SK-N-SH treated with all-trans-retinoic acid at 6 μM for 48 hours (cell line): ENCODE measurements around the gene BCL2L14.

Experiments used
- ATAC-seq: fragments of 200-7000 bp; cut with Tn5 transposase; 3 replicates; pipeline ENCODE4 v1.9.1; 2020; ENCODE audit warnings: mild to moderate bottlenecking, moderate library complexity
- BACH2 ChIP-seq: fragments of 250-450 bp; sonication (Bioruptor Pico); IDR thresholded peaks from 2 replicates; pipeline ENCODE4 v1.9.0; 2021; ENCODE audit warnings: mild to moderate bottlenecking, borderline replicate concordance
- CSDC2 ChIP-seq: fragments of 250-450 bp; sonication (Bioruptor Pico); IDR thresholded peaks from 2 replicates; pipeline ENCODE4 v1.5.0; 2020; ENCODE audit warnings: mild to moderate bottlenecking, moderate library complexity
- ESRRG ChIP-seq: fragments of 250-450 bp; sonication (Bioruptor Pico); IDR thresholded peaks from 2 replicates; pipeline ENCODE4 v1.6.1; 2021; ENCODE audit warnings: mild to moderate bottlenecking
- GLIS3 ChIP-seq: fragments of 250-450 bp; sonication (Bioruptor Pico); IDR thresholded peaks from 2 replicates; pipeline ENCODE4 v1.5.0; 2020; ENCODE audit warnings: mild to moderate bottlenecking, moderate library complexity
- ISL1 ChIP-seq: fragments of 250-450 bp; sonication (Bioruptor Pico); IDR thresholded peaks from 2 replicates; pipeline ENCODE4 v2.1.2; 2022; ENCODE audit warnings: mild to moderate bottlenecking, moderate library complexity
- OSR1 ChIP-seq: fragments of 250-450 bp; sonication (Bioruptor Pico); IDR thresholded peaks from 2 replicates; pipeline ENCODE4 v1.8.0; 2022; ENCODE audit warnings: moderate library complexity, mild to moderate bottlenecking, inconsistent platforms
- PPARA ChIP-seq: fragments of 250-450 bp; sonication (Bioruptor Pico); IDR thresholded peaks from 2 replicates; pipeline ENCODE4 v1.5.0; 2020; ENCODE audit warnings: mild to moderate bottlenecking, borderline replicate concordance
- SNAI2 ChIP-seq: fragments of 250-450 bp; sonication (Bioruptor Pico); IDR thresholded peaks from 2 replicates; pipeline ENCODE4 v1.5.0; 2020; ENCODE audit warnings: mild to moderate bottlenecking, moderate library complexity
- TCF4 ChIP-seq: fragments of 250-450 bp; sonication (Bioruptor Pico); IDR thresholded peaks from 2 replicates; pipeline ENCODE4 v1.8.0; 2021; ENCODE audit warnings: mild to moderate bottlenecking, moderate library complexity, borderline replicate concordance
- TOX ChIP-seq: fragments of 250-450 bp; sonication (Bioruptor Pico); IDR thresholded peaks from 2 replicates; pipeline ENCODE4 v1.8.0; 2021; ENCODE audit warnings: mild to moderate bottlenecking, moderate library complexity, borderline replicate concordance
- ZFP3 ChIP-seq: fragments of 250-450 bp; sonication (Bioruptor Pico); IDR thresholded peaks from 2 replicates; pipeline ENCODE4 v1.5.0; 2020; ENCODE audit warnings: mild to moderate bottlenecking, moderate library complexity
- ZFP30 ChIP-seq: fragments of 450-650 bp; formaldehyde crosslinking; IDR thresholded peaks from 2 replicates; pipeline ENCODE4 v1.5.0; 2022; ENCODE audit warnings: mild to moderate bottlenecking, moderate library complexity
- ZNF565 ChIP-seq: fragments of 450-650 bp; formaldehyde crosslinking; conservative IDR thresholded peaks from 2 replicates; pipeline ENCODE4 v1.5.0; 2020; ENCODE audit warnings: low read depth, mild to moderate bottlenecking, moderate library complexity
- ZNF8 ChIP-seq: fragments of 450-650 bp; formaldehyde crosslinking; IDR thresholded peaks from 2 replicates; pipeline ENCODE4 v1.5.0; 2020; ENCODE audit warnings: mild to moderate bottlenecking, moderate library complexity
- TF ChIP-seq, protein P1 (sequence below): fragments of 250-450 bp; sonication (Bioruptor Pico); IDR thresholded peaks from 2 replicates; pipeline ENCODE4 v1.8.0; 2021; ENCODE audit warnings: low read depth, mild to moderate bottlenecking, moderate library complexity, borderline replicate concordance
- TF ChIP-seq, protein P2 (sequence below): fragments of 250-450 bp; sonication (Bioruptor Pico); IDR thresholded peaks from 2 replicates; pipeline ENCODE4 v1.8.0; 2020; ENCODE audit warnings: mild to moderate bottlenecking, moderate library complexity, borderline replicate concordance
- TF ChIP-seq, protein P3 (sequence below): fragments of 250-450 bp; sonication (Bioruptor Pico); IDR thresholded peaks from 2 replicates; pipeline ENCODE4 v1.5.1; 2021; ENCODE audit warnings: mild to moderate bottlenecking, moderate library complexity
- TF ChIP-seq, protein P4 (sequence below): fragments of 250-450 bp; sonication (Bioruptor Pico); IDR thresholded peaks from 2 replicates; pipeline ENCODE4 v1.5.0; 2020; ENCODE audit warnings: mild to moderate bottlenecking, moderate library complexity
- TF ChIP-seq, protein P5 (sequence below): fragments of 250-450 bp; sonication (Bioruptor Pico); IDR thresholded peaks from 2 replicates; pipeline ENCODE4 v1.5.1; 2020; ENCODE audit warnings: low read depth, mild to moderate bottlenecking, moderate library complexity

The BCL2L14 gene

DNA sequence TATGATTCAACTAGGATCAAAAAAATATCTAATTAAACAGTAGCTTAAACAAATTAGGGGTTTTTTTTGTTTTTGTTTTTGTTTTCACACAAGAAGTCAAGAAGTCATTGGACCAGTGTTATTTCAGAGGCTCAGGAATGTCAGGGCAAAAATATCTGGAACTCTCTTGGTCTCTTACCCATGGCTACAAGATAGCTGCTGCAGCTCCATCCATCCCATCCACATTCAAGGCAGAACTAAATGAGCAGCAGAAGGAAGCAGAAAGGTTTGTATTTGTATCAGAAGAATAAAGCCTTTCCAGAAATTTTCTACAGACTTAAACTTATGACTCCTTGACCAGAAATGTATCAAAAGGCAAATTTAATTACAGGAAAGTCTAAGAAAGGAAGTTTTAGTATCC, 33.8 kb upstream of the BCL2L14 start:
- no peak for TF ChIP-seq TCF4 (CRISPR knock-in tag)
- TF ChIP-seq, protein P1, sequence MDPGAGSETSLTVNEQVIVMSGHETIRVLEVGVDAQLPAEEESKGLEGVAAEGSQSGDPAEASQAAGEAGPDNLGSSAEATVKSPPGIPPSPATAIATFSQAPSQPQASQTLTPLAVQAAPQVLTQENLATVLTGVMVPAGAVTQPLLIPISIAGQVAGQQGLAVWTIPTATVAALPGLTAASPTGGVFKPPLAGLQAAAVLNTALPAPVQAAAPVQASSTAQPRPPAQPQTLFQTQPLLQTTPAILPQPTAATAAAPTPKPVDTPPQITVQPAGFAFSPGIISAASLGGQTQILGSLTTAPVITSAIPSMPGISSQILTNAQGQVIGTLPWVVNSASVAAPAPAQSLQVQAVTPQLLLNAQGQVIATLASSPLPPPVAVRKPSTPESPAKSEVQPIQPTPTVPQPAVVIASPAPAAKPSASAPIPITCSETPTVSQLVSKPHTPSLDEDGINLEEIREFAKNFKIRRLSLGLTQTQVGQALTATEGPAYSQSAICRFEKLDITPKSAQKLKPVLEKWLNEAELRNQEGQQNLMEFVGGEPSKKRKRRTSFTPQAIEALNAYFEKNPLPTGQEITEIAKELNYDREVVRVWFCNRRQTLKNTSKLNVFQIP (CRISPR knock-in tag), result no peak
- TF ChIP-seq TOX (CRISPR knock-in tag), result no peak
- TF ChIP-seq OSR1, result no peak
- no peak for TF ChIP-seq PPARA (CRISPR knock-in tag)
- ATAC-seq, result no peak

DNA sequence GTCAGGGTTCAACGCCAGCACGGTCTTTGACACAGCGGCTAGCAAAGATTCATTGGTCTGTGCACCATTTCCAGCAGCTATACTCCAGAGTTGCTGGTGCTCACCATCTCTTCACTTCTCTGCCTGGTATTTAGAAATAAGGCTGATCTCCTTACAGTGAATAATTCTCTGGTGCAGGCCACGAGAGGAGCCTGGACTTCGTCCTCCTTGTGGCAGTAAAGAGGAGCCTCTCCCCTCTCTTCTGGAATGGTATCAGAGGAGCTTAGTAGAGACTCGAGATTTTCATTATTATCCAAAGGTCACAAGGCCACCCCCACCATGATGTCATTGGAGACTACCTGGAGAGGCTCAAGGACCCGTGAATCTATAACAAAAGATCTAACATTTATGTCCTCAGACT, 30.8 kb upstream of the BCL2L14 start:
- ATAC-seq, result no peak

DNA sequence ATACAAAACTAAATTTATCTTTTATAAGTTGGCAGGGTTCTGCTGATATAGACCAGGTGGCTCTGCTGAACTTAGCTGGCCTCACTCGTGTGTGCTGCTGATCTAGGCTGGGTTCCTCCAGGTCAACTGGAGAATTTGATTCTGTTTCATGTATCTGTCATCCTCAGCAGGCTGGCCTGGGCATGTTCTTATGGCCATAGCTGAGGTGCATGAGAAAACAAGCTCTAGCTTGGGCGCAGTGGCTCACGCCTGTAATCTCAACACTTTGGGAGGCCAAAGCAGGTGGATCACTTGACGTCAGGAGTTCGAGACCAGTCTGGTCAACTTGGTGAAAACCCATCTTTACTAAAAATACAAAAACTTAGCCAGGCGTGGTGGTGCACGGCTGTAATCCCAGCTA, 24.3 kb upstream of the BCL2L14 start:
- ATAC-seq, result peak; percentile 69; the same call in 2 of the 3 replicates
- TF ChIP-seq ISL1 (CRISPR knock-in tag) (0 out of 2 replicates have a peak, but pooled peaks have one; percentile 7), SNAI2 (CRISPR knock-in tag) (peak; percentile 88), TOX (CRISPR knock-in tag) (0 out of 2 replicates have a peak, but pooled peaks have one; percentile 35)
- TF ChIP-seq, protein P2, sequence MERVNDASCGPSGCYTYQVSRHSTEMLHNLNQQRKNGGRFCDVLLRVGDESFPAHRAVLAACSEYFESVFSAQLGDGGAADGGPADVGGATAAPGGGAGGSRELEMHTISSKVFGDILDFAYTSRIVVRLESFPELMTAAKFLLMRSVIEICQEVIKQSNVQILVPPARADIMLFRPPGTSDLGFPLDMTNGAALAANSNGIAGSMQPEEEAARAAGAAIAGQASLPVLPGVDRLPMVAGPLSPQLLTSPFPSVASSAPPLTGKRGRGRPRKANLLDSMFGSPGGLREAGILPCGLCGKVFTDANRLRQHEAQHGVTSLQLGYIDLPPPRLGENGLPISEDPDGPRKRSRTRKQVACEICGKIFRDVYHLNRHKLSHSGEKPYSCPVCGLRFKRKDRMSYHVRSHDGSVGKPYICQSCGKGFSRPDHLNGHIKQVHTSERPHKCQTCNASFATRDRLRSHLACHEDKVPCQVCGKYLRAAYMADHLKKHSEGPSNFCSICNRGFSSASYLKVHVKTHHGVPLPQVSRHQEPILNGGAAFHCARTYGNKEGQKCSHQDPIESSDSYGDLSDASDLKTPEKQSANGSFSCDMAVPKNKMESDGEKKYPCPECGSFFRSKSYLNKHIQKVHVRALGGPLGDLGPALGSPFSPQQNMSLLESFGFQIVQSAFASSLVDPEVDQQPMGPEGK (CRISPR knock-in tag), result no peak

More for the DNA sequence above, 30.8 kb upstream of the BCL2L14 start:
- TF ChIP-seq ZFP3 (CRISPR knock-in tag) (no peak), SNAI2 (CRISPR knock-in tag) (no peak), CSDC2 (CRISPR knock-in tag) (no peak), ZFP30 (no peak), OSR1 (no peak), GLIS3 (CRISPR knock-in tag) (no peak), ZNF565 (CRISPR knock-in tag) (no peak), TOX (CRISPR knock-in tag) (no peak), PPARA (CRISPR knock-in tag) (no peak), BACH2 (CRISPR knock-in tag) (no peak), ZNF8 (no peak)
- TF ChIP-seq, protein P3, sequence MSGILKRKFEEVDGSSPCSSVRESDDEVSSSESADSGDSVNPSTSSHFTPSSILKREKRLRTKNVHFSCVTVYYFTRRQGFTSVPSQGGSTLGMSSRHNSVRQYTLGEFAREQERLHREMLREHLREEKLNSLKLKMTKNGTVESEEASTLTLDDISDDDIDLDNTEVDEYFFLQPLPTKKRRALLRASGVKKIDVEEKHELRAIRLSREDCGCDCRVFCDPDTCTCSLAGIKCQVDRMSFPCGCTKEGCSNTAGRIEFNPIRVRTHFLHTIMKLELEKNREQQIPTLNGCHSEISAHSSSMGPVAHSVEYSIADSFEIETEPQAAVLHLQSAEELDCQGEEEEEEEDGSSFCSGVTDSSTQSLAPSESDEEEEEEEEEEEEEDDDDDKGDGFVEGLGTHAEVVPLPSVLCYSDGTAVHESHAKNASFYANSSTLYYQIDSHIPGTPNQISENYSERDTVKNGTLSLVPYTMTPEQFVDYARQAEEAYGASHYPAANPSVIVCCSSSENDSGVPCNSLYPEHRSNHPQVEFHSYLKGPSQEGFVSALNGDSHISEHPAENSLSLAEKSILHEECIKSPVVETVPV, result no peak
- TF ChIP-seq, protein P2 (CRISPR knock-in tag), result no peak
- TF ChIP-seq, protein P4, sequence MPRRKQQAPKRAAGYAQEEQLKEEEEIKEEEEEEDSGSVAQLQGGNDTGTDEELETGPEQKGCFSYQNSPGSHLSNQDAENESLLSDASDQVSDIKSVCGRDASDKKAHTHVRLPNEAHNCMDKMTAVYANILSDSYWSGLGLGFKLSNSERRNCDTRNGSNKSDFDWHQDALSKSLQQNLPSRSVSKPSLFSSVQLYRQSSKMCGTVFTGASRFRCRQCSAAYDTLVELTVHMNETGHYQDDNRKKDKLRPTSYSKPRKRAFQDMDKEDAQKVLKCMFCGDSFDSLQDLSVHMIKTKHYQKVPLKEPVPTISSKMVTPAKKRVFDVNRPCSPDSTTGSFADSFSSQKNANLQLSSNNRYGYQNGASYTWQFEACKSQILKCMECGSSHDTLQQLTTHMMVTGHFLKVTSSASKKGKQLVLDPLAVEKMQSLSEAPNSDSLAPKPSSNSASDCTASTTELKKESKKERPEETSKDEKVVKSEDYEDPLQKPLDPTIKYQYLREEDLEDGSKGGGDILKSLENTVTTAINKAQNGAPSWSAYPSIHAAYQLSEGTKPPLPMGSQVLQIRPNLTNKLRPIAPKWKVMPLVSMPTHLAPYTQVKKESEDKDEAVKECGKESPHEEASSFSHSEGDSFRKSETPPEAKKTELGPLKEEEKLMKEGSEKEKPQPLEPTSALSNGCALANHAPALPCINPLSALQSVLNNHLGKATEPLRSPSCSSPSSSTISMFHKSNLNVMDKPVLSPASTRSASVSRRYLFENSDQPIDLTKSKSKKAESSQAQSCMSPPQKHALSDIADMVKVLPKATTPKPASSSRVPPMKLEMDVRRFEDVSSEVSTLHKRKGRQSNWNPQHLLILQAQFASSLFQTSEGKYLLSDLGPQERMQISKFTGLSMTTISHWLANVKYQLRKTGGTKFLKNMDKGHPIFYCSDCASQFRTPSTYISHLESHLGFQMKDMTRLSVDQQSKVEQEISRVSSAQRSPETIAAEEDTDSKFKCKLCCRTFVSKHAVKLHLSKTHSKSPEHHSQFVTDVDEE (CRISPR knock-in tag), result no peak

DNA sequence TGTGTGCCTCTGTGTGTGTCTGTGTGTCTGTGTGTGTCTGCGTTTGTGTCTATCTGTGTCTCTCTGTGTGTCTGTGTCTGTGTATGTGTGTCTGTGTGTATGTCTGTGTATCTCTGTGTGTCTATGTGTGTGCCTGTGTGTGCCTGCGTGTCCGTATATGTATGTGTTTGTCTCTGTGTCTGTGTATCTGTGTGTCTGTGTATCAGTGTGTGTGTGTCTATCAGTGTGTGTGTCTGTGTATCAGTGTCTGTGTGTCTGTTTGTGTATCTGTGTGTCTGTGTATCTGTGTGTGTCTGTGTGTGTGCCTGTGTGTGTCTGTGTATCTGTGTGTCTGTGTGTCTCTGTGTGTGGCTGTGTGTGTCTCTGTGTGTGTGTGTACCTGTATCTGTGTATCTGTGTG, 23.1 kb upstream of the BCL2L14 start:
- TF ChIP-seq TCF4 (CRISPR knock-in tag), result no peak
- TF ChIP-seq, protein P5, sequence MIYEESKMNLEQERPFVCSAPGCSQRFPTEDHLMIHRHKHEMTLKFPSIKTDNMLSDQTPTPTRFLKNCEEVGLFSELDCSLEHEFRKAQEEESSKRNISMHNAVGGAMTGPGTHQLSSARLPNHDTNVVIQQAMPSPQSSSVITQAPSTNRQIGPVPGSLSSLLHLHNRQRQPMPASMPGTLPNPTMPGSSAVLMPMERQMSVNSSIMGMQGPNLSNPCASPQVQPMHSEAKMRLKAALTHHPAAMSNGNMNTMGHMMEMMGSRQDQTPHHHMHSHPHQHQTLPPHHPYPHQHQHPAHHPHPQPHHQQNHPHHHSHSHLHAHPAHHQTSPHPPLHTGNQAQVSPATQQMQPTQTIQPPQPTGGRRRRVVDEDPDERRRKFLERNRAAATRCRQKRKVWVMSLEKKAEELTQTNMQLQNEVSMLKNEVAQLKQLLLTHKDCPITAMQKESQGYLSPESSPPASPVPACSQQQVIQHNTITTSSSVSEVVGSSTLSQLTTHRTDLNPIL, result no peak
- TF ChIP-seq BACH2 (CRISPR knock-in tag), result no peak
- TF ChIP-seq, protein P1 (CRISPR knock-in tag), result no peak
- no peak for TF ChIP-seq GLIS3 (CRISPR knock-in tag)
- no peak for TF ChIP-seq ISL1 (CRISPR knock-in tag)
- no peak for TF ChIP-seq SNAI2 (CRISPR knock-in tag)
- TF ChIP-seq ZNF8, result no peak
- TF ChIP-seq ESRRG (CRISPR knock-in tag), result no peak
- no peak for TF ChIP-seq CSDC2 (CRISPR knock-in tag)
- TF ChIP-seq OSR1, result no peak
- TF ChIP-seq ZNF565 (CRISPR knock-in tag), result no peak
- TF ChIP-seq, protein P2 (CRISPR knock-in tag), result no peak
- no peak for ATAC-seq
